Kidney epithelial cell (primary cell): Measurements from ENCODE around the gene ZNF76. TPM values are rescaled to one million over a fixed set of nuclear protein-coding genes. Genes with fewer than 3 reads are reported as not detected.

Experiments used
- DNase-seq: peaks from one replicate; pipeline ENCODE4 v3.0.0-alpha.2; 2010; ENCODE audit warnings: low read depth
- H3K27me3 ChIP-seq: 2 replicates; pipeline ENCODE4 v1.6.0; 2011; ENCODE audit warnings: low read length; ENCODE audit not compliant: control insufficient read depth, insufficient read depth
- H3K36me3 ChIP-seq: 2 replicates; pipeline ENCODE4 v1.5.1; 2011; ENCODE audit warnings: low read length; ENCODE audit not compliant: control insufficient read depth, insufficient read depth
- H3K4me3 ChIP-seq: 2 replicates; pipeline ENCODE4 v1.5.1; 2011; ENCODE audit warnings: low read depth, mild to moderate bottlenecking, control low read depth, low read length
- total RNA-seq: library from RNA; depleted of rRNA; stranded (reverse); fragments of >200 nt; gene quantifications from 2 replicates; pipeline ENCODE4 v1.2.3, GENCODE V29; 2015
- TF ChIP-seq, protein P1 (sequence below): IDR thresholded peaks from 2 replicates; pipeline ENCODE4 v1.5.1; 2011; ENCODE audit warnings: mild to moderate bottlenecking, moderate library complexity, low read length, control low read depth, inconsistent platforms; ENCODE audit not compliant: insufficient read depth, poor library complexity, severe bottlenecking

ZNF76 gene
- total RNA-seq, 1 donor from 2014 or later: 21.2 TPM

GRCh38 chr6:35216412-35216732 lies 43.2 kb upstream of the ZNF76 start:
- Histone ChIP-seq H3K36me3 (no peaks in the 10 kb centered on the region), H3K27me3 (peaks cover 65% of the 10 kb centered on the region), H3K4me3 (no peak overlapping the region)
- DNase-seq: no peak
- TF ChIP-seq, protein P1, sequence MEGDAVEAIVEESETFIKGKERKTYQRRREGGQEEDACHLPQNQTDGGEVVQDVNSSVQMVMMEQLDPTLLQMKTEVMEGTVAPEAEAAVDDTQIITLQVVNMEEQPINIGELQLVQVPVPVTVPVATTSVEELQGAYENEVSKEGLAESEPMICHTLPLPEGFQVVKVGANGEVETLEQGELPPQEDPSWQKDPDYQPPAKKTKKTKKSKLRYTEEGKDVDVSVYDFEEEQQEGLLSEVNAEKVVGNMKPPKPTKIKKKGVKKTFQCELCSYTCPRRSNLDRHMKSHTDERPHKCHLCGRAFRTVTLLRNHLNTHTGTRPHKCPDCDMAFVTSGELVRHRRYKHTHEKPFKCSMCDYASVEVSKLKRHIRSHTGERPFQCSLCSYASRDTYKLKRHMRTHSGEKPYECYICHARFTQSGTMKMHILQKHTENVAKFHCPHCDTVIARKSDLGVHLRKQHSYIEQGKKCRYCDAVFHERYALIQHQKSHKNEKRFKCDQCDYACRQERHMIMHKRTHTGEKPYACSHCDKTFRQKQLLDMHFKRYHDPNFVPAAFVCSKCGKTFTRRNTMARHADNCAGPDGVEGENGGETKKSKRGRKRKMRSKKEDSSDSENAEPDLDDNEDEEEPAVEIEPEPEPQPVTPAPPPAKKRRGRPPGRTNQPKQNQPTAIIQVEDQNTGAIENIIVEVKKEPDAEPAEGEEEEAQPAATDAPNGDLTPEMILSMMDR: no peak

- TF ChIP-seq, protein P1: no peak
- Histone ChIP-seq H3K27me3 (peaks cover 57% of the 10 kb centered on the region), H3K4me3 (no peak overlapping the region), H3K36me3 (no peaks in the 10 kb centered on the region)
- DNase-seq: no peak
Measured at GRCh38 chr6:35216851-35217811, 42.4 kb upstream of the ZNF76 start.

- no peak overlapping the region for H3K4me3 ChIP-seq
- H3K27me3 ChIP-seq: peaks cover 50% of the 10 kb centered on the region
- H3K36me3 ChIP-seq: no peaks in the 10 kb centered on the region
- TF ChIP-seq, protein P1: no peak
- DNase-seq: no peak
Measured at GRCh38 chr6:35218021-35218420, 41.5 kb upstream of the ZNF76 start.

DNA sequence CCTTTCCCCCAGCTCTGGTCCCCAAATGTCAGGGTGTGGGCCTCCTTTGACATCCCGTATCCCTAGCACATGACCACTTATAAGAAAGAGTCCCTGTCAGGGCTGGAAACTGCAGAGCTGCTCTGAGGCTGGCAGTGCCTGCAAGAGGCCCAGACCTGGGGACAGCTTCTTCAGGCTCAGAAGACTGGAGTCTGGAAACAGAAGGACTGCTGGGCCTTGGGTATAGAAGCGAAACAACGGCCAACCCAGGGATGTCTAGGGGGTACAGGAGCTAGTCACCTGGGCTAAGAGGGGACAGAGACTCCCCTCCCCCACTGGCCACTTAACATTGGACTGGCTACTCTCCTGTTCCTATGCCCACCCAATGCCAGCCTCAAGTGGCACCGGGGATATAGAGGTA lies 41.1 kb upstream of the ZNF76 start:
- Histone ChIP-seq H3K36me3 (no peaks in the 10 kb centered on the region), H3K27me3 (peaks cover 45% of the 10 kb centered on the region), H3K4me3 (no peak overlapping the region)
- DNase-seq: no peak
- TF ChIP-seq, protein P1: no peak

DNA sequence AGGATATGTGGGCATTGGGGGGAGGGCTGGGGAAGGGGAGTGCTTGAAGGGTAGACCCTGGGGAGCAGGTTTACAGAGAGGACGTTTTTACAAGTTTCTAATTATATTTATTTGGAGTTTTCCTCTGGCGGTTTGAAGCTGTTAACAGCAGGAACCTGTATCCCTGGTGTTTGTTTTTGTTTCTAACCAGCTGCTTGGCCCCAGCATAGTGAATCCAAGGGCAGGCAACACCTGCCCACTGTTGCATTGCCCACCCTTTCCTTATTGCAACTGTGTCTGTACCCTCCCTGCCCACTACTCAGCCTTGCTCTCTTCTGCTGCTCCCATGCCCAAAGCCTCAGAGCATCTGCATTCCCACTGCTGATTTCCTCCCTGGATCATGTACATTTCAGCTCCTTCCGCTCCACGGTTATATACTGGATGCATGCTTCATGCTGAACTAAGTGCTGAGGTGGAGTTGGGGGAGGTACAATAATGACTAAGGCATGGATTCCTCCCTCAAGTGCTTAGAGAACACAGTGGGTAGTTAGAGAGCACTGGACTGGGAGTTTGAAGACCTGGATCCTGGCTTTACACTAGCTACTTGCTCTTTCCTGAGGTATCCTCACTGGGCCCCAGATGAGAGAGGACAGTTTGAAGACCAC lies 39.7 kb upstream of the ZNF76 start:
- TF ChIP-seq, protein P1: no peak
- Histone ChIP-seq H3K36me3 (no peaks in the 10 kb centered on the region), H3K27me3 (peaks cover 33% of the 10 kb centered on the region), H3K4me3 (no peak overlapping the region)
- DNase-seq: no peak
